Kidney tubule cell (primary cell): ENCODE measurements around the gene UBR4.

Experiments used
- DNase-seq: peaks from one replicate; pipeline ENCODE4 v3.0.0-alpha.2; 2018; ENCODE audit warnings: low spot score

The UBR4 gene

DNA sequence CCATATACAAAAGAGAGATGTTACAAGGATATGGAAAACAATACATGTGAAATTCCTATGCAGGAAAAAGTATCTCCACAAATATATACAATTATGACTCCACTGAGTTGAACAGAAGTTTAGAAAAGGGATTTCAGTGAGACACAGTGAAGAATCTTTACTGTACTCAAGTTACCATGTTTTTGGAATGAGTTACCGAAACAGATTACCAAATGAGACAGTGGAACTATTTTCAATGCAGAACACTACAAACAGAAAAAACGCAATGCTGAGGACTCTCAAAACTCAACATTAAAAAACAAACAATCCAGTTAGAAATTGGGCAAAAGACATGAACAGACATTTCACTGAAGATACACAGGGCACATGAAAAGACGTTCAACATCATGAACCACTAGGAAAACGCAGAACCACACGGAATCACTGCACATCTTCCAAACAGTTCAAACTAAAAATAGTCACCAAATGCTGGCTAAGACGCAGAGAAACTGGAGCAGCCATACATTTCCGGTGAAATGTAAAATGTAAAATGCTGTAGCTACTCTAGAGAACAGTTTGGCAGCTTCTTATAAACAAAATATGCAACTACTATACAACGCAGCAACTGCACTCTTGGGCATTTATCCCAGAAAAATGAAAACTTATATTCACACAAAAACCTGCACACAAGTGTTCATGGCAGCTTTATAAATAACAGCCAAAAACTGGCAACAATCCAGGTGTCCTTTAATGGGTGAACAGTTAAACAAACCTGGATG is 118.7 kb downstream of the UBR4 start:
- DNase-seq, result no peak

DNA sequence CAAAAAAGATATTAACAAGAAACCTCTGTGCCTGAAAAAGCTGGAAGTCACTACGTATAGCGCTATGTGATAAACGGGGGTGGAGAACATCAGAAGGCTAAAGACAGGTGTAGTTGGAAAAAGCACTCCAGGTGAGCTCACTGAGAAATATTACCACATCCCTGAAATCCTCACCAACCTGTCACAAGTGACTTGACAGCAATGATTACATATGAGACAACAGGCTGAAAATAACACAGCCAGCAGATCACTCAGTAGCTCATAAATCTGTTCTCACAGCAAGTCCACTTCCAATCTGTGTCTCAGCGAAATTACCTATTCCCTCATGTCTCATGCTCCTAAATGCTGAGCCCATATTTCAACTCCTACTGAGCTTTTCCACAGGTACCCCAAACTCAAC is 120.5 kb downstream of the UBR4 start:
- DNase-seq, result no peak

DNA sequence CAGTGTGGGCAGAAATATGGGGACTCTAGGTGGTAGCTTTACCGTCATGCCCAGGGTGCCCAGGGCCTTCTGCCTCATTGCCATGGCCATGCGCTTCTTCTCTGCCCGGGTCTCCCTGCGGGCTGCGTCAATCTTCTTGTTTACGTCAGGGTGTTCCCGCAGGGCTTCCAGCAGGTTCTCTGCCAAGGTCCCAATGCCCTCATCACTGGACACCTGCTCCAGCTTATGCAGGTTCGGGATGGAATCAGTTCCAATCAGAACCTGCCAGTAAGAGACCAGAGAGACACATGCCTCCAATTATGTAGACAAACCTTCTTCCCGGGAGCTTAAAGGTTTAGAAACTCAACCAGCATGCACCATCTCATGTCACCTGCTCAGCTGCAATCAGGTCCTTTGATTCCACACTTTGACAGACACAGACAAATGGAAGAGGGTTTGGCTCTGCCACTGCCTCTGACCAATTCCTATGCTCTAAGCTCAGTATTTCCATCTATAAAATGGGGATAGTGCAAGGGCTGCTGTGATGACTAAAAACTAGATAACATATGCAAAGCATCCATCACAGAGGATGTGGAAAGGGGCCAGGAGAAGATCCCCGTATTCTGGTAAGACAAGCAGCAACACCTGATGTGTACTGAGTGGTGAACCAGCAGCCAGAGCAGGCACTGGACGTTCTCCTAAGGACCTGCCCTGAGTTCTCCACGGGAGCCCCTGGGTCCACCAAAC is 121.2 kb downstream of the UBR4 start:
- DNase-seq, result no peak

DNA sequence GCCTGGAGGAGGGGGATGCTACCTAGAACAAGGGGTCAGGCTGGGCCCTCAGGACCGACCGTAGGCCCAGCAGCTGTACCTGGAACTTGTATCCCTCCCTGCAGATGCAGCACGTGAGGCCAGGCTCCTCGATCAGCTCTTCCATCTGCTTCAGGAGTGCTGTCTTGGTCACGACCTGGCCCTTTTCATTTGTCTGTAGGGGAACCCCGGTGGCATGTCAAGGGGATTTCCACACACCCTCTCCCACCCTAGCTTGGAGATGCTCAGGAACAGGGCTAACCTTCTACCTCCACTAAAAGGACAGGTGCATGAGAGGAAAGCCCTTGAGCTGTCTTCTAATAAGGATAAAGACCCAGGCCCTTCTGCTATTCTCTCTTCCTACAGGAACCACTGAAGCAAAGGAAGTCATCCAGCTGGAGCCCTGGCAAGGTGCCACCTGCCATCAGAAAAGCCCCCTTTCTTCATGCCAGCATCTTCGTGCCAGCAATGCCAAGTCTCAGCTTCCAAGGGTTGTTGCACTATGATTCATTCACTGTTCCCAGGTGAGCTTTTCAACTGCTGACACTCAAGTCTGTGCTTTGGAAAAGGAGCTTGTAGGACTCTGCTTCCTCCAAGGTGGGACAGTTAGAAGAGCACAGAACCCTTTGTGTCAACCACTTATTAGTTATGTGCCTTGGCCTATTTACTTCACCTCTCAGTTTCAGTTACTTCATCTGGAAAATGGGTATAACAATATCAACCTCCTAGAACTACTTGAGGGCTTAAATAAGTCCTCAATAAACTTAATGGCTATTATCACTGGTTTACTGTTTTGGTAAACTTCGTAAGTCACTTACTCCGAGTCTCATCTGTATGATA is 122.1 kb downstream of the UBR4 start:
- peak; percentile 76 for DNase-seq

DNA sequence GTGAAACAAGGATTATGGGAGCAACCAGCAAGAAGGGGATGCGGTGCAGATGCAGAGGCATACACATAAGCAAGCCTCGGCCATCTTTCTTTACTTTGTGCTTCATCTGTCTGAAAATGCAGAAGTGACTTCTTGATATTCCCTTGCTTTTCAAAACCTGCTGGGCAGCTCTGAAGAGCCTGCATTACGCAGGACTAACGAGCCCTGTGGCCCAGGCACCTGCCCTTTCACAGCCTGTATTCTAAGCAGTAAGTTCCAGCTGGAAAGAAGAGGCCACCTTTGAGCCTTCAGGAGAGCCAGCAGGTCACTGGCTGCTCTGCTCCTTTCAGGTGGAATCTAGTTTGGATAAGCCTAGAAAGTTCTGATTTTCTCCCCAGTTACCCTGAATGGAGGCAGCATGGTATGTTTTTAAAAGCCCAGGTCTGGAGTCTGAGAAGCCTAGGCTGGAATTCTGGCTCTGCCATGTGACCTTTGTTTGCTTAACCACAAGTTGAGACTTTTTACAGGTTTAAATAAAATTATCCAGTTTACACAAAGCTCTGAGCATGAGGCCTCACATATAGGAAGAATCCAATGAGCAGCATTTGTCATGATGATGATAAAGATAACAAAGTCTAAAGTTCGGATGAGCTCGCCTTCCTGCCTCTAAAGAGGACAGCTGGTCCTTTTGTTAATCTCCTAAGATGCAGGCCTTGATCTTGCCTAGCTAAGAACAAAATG is 122.9 kb downstream of the UBR4 start:
- DNase-seq, result peak; percentile 25

DNA sequence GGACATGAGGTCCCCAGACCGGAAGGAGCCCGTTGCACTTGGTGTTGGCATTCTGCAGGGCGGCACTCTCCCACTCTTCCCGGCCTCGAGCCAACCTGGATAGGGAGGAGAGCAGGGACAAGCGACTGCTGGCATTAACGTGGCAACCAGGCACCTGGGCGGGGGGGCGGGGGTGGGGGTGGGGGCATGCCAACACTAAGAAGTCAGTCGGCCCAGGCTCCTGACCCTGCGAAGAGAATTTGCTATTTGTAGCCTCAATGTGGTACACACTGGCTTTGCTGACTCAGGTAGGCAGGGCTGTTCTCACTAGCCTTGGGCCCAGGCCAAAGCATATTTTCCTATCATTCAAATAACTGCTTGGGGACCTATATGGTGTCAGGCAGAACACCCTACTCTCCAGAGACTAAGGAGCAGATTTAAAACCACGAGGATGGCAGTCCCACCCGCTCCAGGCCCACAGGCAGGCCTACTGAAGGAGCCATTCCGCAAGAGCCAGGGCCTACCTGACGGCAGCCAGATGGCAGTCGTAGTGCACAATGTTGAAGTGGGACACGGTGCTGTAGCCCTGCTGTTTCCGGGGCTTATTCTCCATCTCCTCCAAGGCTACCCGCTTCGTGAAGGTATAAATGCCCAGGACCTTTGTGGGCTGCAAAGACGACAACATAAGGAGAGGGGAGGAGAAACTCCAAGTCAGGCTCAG is 123.7 kb downstream of the UBR4 start:
- DNase-seq, result no peak

DNA sequence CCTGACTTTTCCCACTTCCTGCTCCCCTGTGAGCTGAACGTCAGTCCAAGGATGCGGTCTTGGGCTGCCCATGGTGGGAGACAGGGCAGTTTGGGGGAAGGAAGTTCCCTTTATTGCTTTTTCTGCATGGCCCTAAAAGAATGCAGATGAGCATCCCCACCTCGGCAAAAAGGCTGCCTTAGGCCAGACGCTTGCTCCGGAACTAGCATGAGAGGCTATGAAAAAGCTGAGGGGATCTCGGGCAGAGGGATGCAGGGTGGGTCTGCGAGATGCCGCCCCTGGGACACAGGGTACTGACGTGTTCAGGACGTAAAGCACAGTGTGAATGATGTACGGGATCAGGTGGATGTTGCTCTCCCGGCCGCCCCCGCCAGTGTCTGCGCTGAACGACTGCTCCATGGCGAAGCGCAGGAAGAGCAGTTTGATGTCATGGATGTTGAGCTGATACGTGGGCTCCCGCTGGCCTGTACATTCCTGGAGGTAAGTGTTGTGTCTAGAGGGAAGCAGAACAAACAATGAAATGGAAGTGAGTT is 125.8 kb downstream of the UBR4 start:
- no peak for DNase-seq

DNA sequence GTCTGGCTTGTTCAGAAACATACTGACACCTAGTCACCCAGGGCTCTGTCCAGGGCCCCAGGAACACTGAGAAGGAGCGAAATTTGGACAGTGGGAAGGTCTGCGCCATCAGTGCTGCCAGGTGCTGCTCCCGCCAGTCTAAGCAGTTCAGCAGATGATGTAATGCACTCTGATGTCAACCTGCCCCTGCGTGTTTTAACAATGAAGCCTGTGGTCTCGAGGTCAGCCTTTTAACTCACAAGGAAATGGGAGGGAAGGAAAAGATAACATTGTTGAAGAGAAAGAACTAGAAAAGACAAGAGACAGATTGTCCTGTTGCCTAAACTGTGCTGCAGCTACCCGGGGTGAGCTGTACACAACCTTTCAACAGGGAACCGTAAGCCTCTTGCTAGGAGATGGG is 127.0 kb downstream of the UBR4 start:
- DNase-seq, result peak; percentile 69

DNA sequence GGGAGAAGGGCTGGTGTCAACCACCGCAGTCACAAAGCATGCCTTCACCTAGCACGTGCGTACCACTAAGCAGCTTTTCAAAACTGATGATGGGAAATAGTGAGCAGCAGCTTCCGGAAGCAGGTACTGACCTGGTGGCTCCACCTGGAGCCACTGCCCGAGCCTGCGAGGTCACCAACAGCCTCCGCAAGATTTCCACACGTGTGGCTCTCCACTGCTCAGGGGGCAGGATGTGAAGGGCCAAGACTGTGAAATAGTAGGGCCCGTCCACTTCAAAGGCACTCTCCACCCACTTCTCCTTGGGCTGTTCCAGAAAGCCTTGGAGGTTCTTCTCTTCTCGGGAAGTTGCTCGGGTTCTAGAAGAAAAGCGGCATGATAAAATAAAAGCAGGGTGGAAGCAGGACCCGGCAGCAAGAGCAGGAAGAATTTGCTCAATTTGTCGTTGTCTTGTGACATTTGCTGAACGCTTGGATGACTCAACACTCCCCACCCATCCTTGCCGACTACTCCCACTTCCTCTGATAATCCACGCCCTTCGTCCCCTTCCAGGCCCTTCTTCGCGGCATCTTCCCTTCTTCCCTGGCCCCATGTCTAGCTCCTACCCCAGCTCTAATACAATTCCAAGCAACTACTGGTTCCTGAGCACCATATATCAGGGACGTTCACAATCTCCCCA is 128.7 kb downstream of the UBR4 start:
- no peak for DNase-seq

DNA sequence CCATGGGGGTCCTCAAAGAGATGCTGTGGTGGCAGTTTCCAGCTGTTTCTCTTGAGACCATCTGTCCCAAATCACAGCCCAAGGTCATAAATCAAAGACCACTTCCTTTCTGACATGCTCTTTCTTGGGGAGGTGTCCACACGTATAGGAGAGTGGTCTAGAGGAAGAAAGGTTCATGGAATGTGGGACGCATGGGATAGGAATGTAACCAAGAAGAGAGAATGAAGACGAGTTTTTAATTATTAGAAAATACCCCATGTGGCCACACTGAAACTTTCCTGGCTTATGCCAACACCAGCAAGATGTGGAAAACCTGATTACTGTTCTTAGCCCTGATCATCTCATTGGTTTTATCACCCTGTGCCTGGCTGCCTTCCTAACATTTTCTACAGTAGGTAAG is 129.3 kb downstream of the UBR4 start:
- DNase-seq, result peak; percentile 87

DNA sequence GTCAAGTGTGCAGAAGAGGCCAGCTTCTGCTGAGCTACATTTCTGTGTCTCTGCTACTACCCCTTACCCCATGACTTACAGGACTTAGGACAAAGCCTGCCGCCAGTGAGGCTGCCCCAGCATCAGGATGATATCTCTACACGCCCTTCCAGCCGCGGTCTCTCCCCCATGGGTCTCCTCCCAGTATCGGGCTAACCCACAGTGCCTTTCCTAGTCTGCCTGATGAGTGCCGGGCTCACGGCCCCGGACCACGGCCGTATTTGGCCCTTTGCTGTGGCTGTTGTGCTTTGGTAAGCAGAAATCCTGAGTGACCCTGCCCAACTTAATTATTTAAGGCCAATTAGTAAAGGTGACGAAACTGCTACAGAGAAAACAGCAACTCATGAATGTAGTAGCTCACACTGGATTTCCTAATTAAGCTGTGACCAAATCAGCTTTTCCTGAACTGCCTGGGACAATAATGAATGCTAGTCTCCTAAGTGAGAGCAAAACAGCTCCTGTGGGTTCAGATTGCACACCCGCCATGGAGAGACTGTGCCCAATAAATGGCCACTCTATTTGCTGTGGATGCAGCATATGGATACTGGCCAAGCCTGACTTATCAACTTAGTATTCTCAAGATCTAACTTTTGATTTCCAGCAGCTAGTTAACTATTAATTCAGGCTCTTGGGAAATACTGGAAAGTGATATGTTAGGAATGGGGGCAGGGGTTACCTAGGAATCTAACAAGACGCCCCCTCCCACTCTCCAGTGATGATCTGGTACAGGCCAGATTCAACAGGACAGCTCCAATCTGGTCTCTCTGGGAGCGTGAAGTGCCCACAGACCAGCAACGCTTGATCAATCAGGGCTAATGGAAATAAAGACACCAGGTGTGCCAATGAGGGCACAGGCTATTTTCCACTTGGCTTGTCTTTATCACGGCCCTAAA is 130.3 kb downstream of the UBR4 start:
- peak; percentile 95 for DNase-seq

DNA sequence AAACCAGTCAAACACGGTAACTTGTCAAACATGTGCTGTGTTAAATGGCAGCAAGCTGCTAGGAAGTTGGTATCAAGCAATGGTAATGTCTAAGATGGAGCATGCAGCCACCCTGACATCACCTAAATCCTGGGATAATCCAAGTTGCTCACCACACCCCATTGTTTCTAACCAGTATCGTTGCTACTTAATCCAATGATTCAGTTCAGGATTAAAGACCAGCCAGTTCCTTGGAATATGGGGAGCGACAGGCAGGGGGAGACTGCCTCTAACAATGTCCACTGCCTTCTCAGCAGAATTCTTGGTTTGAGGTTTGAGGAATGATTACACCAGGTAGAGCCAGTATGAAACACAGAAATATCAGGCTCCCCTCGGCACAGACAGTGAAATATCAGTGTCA is 131.5 kb downstream of the UBR4 start:
- no peak for DNase-seq

DNA sequence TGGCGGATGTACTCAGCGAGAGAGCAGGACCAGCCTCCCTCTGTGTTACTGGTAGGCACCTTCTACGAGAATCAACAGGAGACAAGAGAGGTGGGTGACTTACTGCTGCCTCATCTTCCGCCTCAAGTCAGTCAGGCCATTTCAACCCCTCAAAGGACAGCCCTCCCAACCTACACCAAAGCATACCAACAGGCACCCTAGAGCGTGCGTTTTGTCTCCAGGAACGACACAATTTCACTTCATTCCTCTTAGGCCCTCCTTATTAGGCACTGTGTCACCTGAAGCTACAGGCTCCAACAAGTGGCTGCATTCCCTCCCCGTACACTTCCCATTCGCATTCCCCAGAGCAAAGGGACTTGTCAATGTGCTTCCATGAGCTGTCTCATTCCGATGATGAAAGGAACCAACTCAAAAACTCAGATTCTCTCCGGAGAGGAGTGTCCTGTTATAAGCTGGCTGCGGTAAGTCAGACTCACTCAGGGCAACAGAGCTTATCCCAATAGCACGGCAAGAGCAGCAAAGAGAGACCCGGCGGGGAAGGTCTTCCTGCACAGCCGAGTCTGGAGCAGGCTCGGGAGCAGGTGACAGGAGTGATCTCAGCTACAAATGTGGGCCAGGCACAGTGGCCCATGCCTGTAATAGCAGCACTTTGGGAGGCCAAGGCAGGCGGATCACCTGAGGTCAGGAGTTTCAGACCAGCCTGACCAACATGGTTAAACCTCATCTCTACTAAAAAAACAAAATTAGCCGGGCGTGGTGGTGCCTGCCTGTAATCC is 133.0 kb downstream of the UBR4 start:
- DNase-seq, result no peak

DNA sequence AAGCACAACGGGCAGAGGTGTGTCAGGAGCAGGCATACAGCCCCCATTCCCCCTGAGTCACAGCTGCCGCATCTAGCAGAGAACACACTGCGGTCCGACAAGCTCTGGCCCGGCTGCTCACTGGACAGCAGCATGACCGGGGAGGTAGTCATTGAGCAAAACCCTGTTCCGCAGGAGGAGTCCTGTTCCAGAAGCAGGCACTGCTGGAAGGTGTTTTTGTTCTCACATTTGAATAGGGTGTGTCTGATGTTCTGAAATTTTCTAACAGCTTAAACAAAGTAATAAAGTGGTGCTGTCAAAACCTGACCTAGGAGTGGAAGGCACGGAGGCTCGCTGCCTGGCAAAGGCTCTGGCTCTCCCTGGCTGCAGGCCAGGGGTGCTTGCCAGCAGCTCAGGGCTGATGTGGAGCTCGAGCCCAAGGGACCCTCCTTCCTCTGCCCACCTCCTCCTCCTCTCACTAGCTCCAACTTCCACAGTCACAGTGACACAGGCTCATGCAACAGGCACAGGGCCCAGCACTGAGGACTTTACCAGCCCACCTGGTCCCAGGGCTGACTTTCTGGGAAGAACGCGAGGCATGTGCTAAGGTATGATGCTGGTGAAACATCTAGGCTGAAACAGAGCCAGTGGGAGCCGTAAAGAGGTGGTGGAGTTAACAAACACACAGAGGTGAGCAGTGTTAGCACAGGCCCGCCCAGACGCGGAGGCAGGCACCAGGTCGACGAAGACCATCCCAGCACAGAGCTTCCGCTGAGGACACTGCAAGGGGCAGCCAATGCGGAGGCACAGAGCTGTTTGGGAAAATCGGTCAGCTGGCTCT is 135.0 kb downstream of the UBR4 start:
- DNase-seq, result peak; percentile 83

DNA sequence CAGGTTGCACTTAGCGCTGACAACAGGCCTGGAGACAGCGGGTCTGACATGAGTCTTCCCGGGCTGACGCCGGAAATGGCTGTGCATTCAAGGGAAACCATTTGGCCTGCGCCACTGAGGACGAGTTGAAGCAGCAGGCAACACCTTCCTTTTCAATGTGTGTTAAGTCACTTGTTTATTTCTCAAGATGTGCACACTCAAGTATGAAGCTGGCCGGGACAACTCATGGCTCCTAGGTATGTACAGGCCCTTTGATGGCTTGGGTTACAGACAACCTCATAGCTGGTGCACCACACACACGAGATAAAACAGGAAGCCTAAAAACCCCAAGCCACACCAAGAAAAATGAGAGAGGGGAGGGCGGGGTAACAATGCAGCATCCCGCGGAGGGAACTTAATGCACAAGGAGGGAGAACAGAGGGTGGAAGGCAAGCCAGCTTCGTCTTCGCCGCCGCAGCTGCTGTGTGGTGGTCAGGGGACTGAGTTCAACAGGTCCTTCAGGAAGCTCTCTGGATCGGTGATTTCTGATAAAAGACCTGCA is 135.6 kb downstream of the UBR4 start:
- DNase-seq, result no peak

DNA sequence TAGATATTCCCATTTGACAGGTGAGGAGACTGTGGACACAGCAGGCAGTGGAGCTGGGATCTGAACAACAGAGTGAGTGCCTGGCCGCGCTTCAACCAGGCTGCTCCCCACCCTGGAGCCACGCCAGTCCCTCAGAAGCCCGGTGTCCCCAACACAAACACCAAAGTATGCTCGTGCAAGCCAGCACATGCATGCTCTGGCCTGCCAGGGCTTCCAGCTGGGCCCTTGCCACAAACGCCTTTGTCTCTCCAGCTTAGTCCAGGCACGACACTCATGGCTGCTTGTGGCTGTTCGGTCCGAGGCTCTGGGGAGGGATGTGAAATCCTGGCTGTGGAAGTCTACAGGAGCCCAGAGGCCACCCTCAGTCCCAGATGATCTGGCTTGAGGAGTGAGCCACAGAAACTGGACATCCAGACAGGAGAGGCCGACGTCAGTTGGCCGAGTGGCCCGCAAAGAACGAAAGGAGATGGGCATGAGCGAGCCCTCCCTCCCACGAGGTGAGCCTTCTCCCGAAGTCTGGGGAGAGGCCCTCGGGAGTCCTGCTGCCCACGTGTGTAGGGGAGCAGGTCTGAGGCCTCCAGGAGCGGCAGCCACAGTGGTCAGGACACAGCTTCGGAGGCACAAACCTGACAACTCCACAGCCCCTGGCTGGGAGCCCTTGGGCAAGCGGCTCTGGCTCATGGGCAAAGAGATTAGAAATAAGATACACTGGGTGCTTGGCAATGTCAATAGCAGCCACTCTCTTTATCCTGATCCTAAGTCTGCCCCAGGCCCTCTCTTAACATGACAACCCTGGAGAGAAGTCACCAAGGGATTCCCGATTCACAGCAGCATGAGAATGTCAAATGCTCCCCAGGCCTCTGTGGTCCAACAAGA is 136.5 kb downstream of the UBR4 start:
- no peak for DNase-seq
